HG03060 (cell line): Measurements from ENCODE around the gene DAAM2.

Experiments used
- ATAC-seq: cut with Tn5 transposase; IDR thresholded peaks from one replicate; pipeline ENCODE4 v1.9.1; 2021; ENCODE audit warnings: low read depth, moderate number of reproducible peaks; ENCODE audit not compliant: unreplicated experiment

Gene DAAM2

DNA sequence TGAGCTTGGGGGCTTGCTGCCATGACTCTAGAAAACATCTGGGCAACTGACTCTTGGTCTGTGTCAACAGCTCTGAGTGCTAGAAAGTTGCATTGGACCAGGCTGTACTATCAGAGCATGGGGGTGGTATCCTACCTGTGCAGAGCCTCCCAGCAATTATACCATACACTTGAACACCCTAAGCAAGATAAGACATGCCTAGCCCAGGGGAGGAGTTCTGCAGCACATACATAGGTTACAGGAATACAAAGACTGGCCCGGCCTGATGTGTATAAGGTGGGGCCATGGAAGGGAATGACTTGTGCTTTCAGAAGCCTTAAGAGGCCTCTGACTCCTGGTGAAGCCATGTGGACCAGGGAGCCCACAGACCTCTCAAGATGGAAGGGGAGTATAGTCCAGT lies 153.4 kb downstream of the DAAM2 start:
- ATAC-seq = no peak

DNA sequence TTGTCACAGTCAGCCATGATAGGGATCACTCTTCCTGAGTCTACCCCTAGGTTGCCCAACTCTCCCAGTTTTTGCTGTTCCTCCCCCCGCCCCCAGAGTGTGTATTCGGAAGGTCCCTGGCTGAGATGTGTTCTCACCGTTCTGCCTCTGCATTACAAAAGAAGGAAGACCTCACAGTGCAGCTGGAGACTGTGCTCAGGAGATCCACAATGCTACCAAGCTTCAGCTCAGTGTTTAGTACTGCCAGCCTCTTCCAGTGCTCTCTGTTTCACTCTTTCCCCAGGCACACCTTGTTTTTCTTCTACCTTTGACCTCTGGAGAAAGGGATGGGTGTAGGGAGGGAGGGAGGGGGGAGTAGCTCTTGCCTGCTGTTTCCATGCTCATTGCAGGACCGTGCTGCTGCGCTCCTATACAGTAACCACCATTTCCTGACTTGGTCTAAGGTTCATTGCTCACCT lies 155.5 kb downstream of the DAAM2 start:
- ATAC-seq = no peak

DNA sequence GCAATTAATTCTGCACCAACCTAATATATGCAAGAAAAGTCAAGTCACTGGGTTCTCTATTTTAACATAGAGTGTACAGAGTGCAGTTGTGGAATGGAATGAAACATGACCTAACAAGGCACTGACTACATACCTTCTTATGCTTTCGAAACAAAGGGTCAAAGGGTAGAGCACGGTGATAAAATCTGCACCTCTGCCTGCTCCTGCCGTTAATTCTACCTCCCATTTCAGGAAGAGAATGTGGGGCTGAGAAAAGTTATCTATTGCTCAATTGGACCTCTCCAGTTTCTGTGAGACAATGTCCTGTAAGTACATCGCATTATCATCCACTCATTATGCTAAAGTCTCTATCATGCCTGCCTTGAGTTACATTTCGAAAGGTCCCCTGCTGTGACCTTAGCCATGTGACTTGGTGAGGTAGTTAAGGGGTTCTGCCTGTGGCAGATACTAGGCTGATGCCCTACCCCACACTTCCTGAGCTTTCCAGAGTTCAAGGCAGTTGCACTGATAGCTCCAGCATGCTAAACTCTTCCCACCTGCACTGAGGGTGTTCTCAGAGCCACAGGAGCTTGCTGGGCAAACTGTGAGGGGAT lies 156.1 kb downstream of the DAAM2 start:
- ATAC-seq = no peak

DNA sequence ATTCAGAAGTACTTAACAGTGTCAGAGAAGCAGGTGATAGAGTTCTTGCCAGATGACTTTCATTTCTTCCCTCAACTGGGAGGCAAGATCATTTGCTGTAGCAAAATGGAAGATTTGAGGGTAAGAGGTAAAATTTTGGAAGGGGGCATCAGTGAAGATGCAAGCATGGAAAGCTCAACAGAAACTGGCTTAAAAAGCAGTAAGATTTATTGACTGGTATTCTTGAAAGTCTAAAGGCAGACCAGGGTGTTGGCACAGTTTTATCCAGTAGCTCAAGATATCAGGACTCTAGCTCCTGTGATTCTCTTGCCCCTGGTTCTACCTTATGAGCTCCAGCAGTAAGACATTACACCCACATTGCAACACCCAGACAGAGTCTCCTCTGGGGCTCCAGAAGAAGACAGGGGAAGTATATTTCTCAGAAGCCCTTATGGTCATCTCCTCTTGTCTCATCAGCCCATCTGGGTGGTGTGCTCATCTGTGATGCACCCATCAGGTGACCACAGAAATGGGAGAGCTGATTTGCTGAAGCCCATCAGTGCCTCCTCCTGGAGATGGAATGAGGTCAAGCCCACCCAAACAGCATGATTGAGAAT lies 158.0 kb downstream of the DAAM2 start:
- no peak for ATAC-seq

DNA sequence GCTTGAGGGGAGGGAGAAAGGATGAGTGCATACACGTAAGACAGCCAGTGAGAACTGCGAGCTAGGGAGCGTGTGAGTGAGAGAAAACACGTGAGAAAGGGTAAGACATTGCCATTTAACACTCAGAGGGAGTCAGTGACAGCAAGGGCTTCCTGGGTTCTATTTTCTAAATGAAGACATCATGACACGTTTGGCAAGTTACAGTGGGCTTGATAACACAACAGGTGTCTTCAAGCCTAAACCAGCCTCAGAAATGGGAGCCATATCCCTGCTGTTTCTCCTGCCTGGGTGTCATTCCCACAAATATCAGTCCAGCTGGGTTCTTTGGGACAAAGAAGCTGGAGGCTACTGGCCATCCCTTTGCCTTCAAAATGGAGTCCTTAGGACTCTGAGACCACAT lies 159.0 kb downstream of the DAAM2 start:
- no peak for ATAC-seq

DNA sequence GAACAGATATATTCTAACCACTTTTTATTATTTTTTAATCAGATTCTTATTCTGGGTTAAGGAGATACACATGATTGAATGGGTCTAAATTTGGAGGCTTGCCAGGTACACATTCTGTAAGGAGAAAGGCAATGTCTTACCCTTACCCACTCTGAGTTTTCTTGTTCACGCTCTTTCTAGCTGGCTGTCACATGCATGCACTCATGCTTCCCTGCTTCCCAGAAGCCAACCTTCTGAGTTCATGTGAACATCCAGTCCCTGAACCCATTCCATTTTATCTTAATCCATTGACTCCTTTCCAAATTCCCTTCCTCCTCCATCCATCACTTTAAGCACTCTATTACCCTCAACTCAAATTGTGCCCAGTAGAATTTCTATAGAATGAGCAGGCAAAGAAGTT lies 159.5 kb downstream of the DAAM2 start:
- ATAC-seq = no peak

DNA sequence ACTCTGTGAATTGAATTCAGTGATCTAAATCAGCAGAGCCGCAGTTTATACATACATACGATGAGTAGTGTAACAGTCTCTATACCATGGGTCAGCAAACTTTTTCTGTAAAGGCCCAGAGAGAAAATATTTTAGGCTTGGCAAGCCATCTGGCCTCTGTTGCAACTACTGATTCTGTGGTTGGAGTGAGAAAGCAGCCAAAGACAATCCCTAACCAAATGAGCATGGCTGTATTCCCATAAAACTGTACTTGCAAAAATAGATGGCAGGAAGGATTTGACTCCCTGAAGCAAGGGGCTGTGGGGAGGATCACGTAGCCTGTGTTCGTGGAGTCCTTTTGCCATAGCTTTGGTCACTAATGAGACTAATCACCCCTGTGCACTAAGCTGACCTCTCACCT lies 160.0 kb downstream of the DAAM2 start:
- ATAC-seq = no peak

DNA sequence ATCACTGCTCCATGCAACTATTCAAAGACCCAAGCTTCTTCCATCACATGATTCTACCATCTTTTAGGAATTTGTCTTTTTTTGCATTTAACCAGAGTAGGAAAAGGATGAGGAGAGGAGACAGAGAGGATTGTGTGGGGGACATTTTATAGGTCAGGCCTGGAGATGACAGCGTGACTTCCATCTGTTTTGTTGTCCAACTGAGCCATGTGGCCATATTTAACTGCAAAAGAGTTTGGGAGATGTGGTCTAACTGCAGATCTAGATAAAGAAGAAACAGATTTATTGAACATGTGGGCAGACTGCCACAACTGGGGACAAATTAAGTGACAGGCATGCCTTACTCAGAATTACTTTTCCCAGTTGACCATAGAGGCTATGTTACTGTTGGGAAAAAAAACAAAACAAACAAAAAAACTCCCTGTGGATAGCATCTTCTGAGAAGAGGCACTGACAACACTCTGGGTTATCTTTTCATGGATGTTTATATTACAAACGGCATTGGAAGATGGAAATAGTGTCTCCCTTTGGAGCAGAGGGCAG lies 161.0 kb downstream of the DAAM2 start:
- ATAC-seq = no peak
